ENCODE data around the gene RTP2. TPM values are rescaled to one million over a fixed set of nuclear protein-coding genes. Genes with fewer than 3 reads are reported as not detected.

RTP2 gene
- total and polyA plus RNA-seq, 9 of the 15 experiments (the other 6 are each of a cell fraction or from before 2014, with no cell fraction given) = not detected

GRCh38 chr3:187743195-187744141 is 41.1 kb upstream of the RTP2 start (continued):
- TF ChIP-seq KDM4B (IDR thresholded peaks at IDR 0.05; ENCODE audit: borderline replicate concordance in 2 of 2, low read depth in 1 of 2) = no peak
- TF ChIP-seq RAD21 (CRISPR knock-in tag; conservative IDR thresholded peaks at IDR 0.05 in 1 of 2, IDR thresholded peaks at IDR 0.05 in 1 of 2) = no peak
- no peak for TF ChIP-seq SMAD2 (IDR thresholded peaks at IDR 0.05; ENCODE audit: low read depth, low read length)
- no peak for TF ChIP-seq ZSCAN32 (CRISPR knock-in tag; IDR thresholded peaks at IDR 0.05)
- TF ChIP-seq ZNF696 (CRISPR knock-in tag; conservative IDR thresholded peaks at IDR 0.05) = no peak
- TF ChIP-seq, protein P1, sequence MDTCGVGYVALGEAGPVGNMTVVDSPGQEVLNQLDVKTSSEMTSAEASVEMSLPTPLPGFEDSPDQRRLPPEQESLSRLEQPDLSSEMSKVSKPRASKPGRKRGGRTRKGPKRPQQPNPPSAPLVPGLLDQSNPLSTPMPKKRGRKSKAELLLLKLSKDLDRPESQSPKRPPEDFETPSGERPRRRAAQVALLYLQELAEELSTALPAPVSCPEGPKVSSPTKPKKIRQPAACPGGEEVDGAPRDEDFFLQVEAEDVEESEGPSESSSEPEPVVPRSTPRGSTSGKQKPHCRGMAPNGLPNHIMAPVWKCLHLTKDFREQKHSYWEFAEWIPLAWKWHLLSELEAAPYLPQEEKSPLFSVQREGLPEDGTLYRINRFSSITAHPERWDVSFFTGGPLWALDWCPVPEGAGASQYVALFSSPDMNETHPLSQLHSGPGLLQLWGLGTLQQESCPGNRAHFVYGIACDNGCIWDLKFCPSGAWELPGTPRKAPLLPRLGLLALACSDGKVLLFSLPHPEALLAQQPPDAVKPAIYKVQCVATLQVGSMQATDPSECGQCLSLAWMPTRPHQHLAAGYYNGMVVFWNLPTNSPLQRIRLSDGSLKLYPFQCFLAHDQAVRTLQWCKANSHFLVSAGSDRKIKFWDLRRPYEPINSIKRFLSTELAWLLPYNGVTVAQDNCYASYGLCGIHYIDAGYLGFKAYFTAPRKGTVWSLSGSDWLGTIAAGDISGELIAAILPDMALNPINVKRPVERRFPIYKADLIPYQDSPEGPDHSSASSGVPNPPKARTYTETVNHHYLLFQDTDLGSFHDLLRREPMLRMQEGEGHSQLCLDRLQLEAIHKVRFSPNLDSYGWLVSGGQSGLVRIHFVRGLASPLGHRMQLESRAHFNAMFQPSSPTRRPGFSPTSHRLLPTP (IDR thresholded peaks at IDR 0.05; ENCODE audit: borderline replicate concordance, extremely low read depth, insufficient read length) = no peak
- TF ChIP-seq ILF3 (IDR thresholded peaks at IDR 0.05; ENCODE audit: borderline replicate concordance) = no peak
- no peak for TF ChIP-seq ZFPM2 (CRISPR knock-in tag; IDR thresholded peaks at IDR 0.05)
- no peak for TF ChIP-seq CREB3 (tag; conservative IDR thresholded peaks at IDR 0.05; ENCODE audit: low read depth)
- TF ChIP-seq ZFP91 (CRISPR knock-in tag; IDR thresholded peaks at IDR 0.05) = no peak
- 0 out of 2 replicates have a peak, but pooled peaks have one; percentile 21 for TF ChIP-seq CGGBP1 (CRISPR knock-in tag; IDR thresholded peaks at IDR 0.05)
- no peak for TF ChIP-seq ZNF24 (IDR thresholded peaks at IDR 0.05)
- no peak for TF ChIP-seq DEAF1 (CRISPR knock-in tag; IDR thresholded peaks at IDR 0.05)
- TF ChIP-seq ZNF274 (IDR thresholded peaks at IDR 0.05; ENCODE audit: borderline replicate concordance, low read depth, low read length) = no peak
- no peak for TF ChIP-seq ZNF121 (CRISPR knock-in tag; conservative IDR thresholded peaks at IDR 0.05)
- no peak for TF ChIP-seq YY1 (IDR thresholded peaks at IDR 0.05; ENCODE audit: borderline replicate concordance in 1 of 3, control insufficient read depth in 1 of 3, extremely low read depth in 1 of 3, insufficient read depth in 3 of 3, insufficient read length in 1 of 3, insufficient replicate concordance in 2 of 3, low read depth in 1 of 3, low read length in 2 of 3)

All from K562 (cell line).